22Rv1 (cell line): Measurements from ENCODE around the gene ANK2.

Source experiments
- ZFX ChIP-seq: fragments of 450-650 bp; IDR thresholded peaks from 2 replicates; pipeline ENCODE4 v1.6.1; 2017; ENCODE audit warnings: antibody characterized with exemption, borderline replicate concordance
- TF ChIP-seq, protein P1 (sequence below): fragments of 450-650 bp; IDR thresholded peaks from 2 replicates; pipeline ENCODE4 v1.5.1; 2017; ENCODE audit warnings: mild to moderate bottlenecking

DNA sequence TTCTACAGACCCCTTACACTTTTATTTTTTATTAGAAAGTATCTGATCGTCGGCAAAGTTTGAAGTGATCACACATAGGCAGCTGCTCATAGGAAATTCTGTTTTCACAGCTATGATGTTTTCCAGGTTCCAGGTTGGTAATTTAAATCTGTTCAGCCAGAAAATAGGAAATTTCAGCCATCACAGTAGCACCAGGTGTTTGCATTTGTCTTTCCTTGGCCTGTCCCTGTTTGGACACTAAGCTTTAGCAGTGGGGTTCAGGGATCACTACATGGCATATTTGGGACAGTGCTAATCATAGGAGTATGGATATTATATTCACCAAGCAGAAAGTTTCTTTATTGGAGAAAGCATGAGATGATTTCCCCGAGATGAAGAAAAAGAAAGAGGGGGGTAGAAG lies 92.9 kb downstream of the ANK2 start:
- TF ChIP-seq ZFX, result no peak
- TF ChIP-seq, protein P1, sequence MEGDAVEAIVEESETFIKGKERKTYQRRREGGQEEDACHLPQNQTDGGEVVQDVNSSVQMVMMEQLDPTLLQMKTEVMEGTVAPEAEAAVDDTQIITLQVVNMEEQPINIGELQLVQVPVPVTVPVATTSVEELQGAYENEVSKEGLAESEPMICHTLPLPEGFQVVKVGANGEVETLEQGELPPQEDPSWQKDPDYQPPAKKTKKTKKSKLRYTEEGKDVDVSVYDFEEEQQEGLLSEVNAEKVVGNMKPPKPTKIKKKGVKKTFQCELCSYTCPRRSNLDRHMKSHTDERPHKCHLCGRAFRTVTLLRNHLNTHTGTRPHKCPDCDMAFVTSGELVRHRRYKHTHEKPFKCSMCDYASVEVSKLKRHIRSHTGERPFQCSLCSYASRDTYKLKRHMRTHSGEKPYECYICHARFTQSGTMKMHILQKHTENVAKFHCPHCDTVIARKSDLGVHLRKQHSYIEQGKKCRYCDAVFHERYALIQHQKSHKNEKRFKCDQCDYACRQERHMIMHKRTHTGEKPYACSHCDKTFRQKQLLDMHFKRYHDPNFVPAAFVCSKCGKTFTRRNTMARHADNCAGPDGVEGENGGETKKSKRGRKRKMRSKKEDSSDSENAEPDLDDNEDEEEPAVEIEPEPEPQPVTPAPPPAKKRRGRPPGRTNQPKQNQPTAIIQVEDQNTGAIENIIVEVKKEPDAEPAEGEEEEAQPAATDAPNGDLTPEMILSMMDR, result no peak
